B cell (primary cell): ENCODE results near the gene MYL11. TPM values are rescaled to one million over a fixed set of nuclear protein-coding genes. Genes with fewer than 3 reads are reported as not detected.

Experiments
- ATAC-seq: fragments of 200-7000 bp; cut with Tn5 transposase; one replicate; pipeline ENCODE4 v1.10.0; 2021; ENCODE audit warnings: low read depth, mild to moderate bottlenecking, moderate number of reproducible peaks, moderate library complexity
- CTCF ChIA-PET: fragments of 350-600 bp; sonication (Branson Sonifier 250); formaldehyde crosslinking; loops from one replicate; lab custom pipeline; 2021; ENCODE audit warnings: antibody characterized with exemption, inconsistent platforms; lab: Charles Lee
- POLR2A ChIA-PET: fragments of 350-600 bp; sonication (Branson Sonifier 250); formaldehyde crosslinking; loops from one replicate; lab custom pipeline; 2021; ENCODE audit warnings: antibody characterized with exemption; lab: Charles Lee
- DNase-seq: peaks from one replicate; pipeline ENCODE4 v3.0.0; 2013
- H2AFZ ChIP-seq: 2 replicates; pipeline ENCODE4 v1.6.1; 2012; ENCODE audit warnings: mild to moderate bottlenecking, low read depth, low read length; ENCODE audit not compliant: insufficient read depth, poor library complexity, severe bottlenecking
- H3K27ac ChIP-seq, 2 donors: 1 replicate in 1 of 2; 2 replicates in 1 of 2; pipeline ENCODE4 v1.5.1; 2012 to 2013; ENCODE audit warnings: low read length in 2 of 2, mild to moderate bottlenecking in 2 of 2, moderate library complexity in 1 of 2
- H3K27me3 ChIP-seq, 4 experiments: fragments of 200-600 bp in 1 of 4; sonication (generic) in 1 of 4; replicated peaks in 1 of 4; 1 replicate in 2 of 4; 2 replicates in 2 of 4; pipeline versions ENCODE4 v1.6.1 to v1.7.0; 2013 to 2016; ENCODE audit warnings: low read length in 3 of 4, mild to moderate bottlenecking in 2 of 4, mixed read lengths in 1 of 4, moderate library complexity in 1 of 4; ENCODE audit not compliant: insufficient read depth in 4 of 4, control insufficient read depth in 3 of 4; ENCODE audit errors: control extremely low read depth in 1 of 4
- H3K36me3 ChIP-seq, 2 experiments: replicated peaks in 1 of 2; 1 replicate in 1 of 2; 2 replicates in 1 of 2; pipeline versions ENCODE4 v1.6.1 to v1.7.1; 2013; ENCODE audit warnings: low read length in 1 of 2; ENCODE audit not compliant: insufficient read depth in 2 of 2, control insufficient read depth in 1 of 2; ENCODE audit errors: control extremely low read depth in 1 of 2, extremely low read depth in 1 of 2
- H3K4me1 ChIP-seq, 2 donors: fragments of 200-600 bp in 1 of 2; sonication (generic) in 1 of 2; 1 replicate in 1 of 2; 2 replicates in 1 of 2; pipeline versions ENCODE4 v1.5.1 to v1.6.1; 2013 to 2017; ENCODE audit warnings: low read length in 2 of 2; ENCODE audit not compliant: control insufficient read depth in 2 of 2, insufficient read depth in 2 of 2
- H3K4me2 ChIP-seq: replicated peaks from 2 replicates; pipeline ENCODE3; 2012; ENCODE audit warnings: mild to moderate bottlenecking, low read depth, low read length; ENCODE audit not compliant: poor library complexity, severe bottlenecking
- H3K4me3 ChIP-seq, 5 experiments: fragments of 200-600 bp in 1 of 5; sonication (generic) in 1 of 5; 1 replicate in 3 of 5; 2 replicates in 2 of 5; pipeline versions ENCODE4 v1.5.1 to v1.7.0; 2011 to 2016; ENCODE audit warnings: low read length in 4 of 5, mild to moderate bottlenecking in 4 of 5, low read depth in 2 of 5, control low read depth in 1 of 5, moderate library complexity in 1 of 5; ENCODE audit not compliant: insufficient read depth in 1 of 5; ENCODE audit errors: control extremely low read depth in 1 of 5, extremely low read depth in 1 of 5
- H3K79me2 ChIP-seq: fragments of 200-600 bp; sonication (generic); one replicate; pipeline ENCODE4 v1.6.0; 2016; ENCODE audit warnings: low read length; ENCODE audit not compliant: control insufficient read depth, insufficient read depth
- H3K9ac ChIP-seq: fragments of 200-600 bp; sonication (generic); 2 replicates; pipeline ENCODE4 v1.6.1; 2017; ENCODE audit warnings: mild to moderate bottlenecking, low read length, moderate library complexity
- H3K9me3 ChIP-seq, 3 donors: one replicate each; pipeline versions ENCODE4 v1.6.1 to v1.7.1; 2013; ENCODE audit warnings: low read length in 2 of 3; ENCODE audit not compliant: control insufficient read depth in 2 of 3, insufficient read depth in 1 of 3; ENCODE audit errors: control extremely low read depth in 1 of 3
- H4K20me1 ChIP-seq: 2 replicates; pipeline ENCODE4 v1.6.0; 2012; ENCODE audit warnings: mild to moderate bottlenecking, low read length; ENCODE audit not compliant: insufficient read depth, control insufficient read depth, poor library complexity, severe bottlenecking
- H3K27ac Mint-ChIP-seq: one replicate; pipeline ENCODE4 v1.8.0; 2021; ENCODE audit warnings: mixed read lengths
- H3K27me3 Mint-ChIP-seq: one replicate; pipeline ENCODE4 v1.8.0; 2021; ENCODE audit warnings: mixed read lengths
- H3K4me1 Mint-ChIP-seq: one replicate; pipeline ENCODE4 v1.8.0; 2021; ENCODE audit warnings: mixed read lengths
- H3K4me3 Mint-ChIP-seq: one replicate; pipeline ENCODE4 v1.8.0; 2021; ENCODE audit warnings: mixed read lengths
- H3K9me3 Mint-ChIP-seq: one replicate; pipeline ENCODE4 v1.8.0; 2022; ENCODE audit warnings: mixed read lengths; ENCODE audit not compliant: insufficient read depth
- EZH2 ChIP-seq: IDR thresholded peaks from 2 replicates; pipeline ENCODE4 v1.6.1; 2012; ENCODE audit warnings: borderline replicate concordance, low read depth, mild to moderate bottlenecking, moderate library complexity, low read length; ENCODE audit not compliant: insufficient read depth, poor library complexity, severe bottlenecking
- WGBS: methylation state at CpG from one replicate; pipeline ENCODE4 v1.1.5; 2013; ENCODE audit warnings: missing lambda C conversion rate; ENCODE audit not compliant: insufficient coverage; 5-methylcytosine and 5-hydroxymethylcytosine counted together
- intact Hi-C: fragments of 100-400 bp; cut with micrococcal nuclease; formaldehyde crosslinking; loops from one replicate; pipeline ENCODE4 v1.10.0; 2022
- polyA plus RNA-seq: library from polyadenylated mRNA; depleted of rRNA; stranded (reverse); fragments of >200 nt; gene quantifications from 2 replicates; pipeline ENCODE4 v1.2.3, GENCODE V29; 2012
- total RNA-seq, 2 donors: library from RNA; stranded (reverse); fragments of 120-200 nt in 1 of 2; gene quantifications; 1 replicate in 1 of 2; 2 replicates in 1 of 2; pipeline versions ENCODE4 v1.2.3 to v1.2.4, GENCODE V29; 2013 to 2022
- TF ChIP-seq, protein P1 (sequence below): fragments of 200-600 bp; IDR thresholded peaks from one replicate; pipeline ENCODE4 v1.8.0; 2022; ENCODE audit warnings: antibody characterized with exemption, mild to moderate bottlenecking

Gene MYL11
- total and polyA plus RNA-seq, 2 donors (not counting 1 experiment from before 2014, with no cell fraction given) = 3.6 TPM; not detected in 1

DNA sequence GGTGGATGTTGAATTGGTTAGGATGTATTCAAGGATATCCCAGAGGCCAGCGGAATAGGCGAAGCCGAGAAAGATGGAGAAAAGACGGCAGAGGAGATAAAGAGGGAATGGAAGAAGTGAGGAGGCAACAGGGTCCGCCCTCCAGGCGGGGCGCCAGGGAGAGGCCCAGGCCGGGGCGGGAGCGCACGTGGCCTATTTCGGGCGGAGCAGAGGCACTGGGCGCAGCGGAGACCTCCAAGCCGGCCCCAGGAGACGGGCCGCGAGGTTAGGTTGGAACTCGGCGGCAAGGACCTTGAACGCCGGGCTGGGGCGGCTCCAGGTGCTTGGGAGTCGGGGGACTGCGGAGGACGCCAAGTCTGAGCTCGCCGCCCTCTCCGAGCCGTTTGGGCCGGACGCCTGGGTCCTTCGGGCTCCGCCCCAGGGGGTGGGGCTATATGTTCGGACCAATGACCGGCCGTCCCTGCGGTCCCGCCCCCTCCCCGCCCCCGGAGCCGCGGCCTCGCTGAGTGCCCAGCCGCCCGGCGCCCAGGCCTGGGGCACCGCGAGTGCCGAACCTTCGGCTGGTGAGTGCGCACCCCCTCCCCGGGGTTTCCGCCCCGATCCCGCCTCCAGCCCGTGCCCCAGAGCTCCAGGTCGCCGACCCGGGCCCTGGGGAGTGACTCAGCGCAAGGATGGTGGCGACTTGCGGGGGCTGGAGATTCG is 32.7 kb downstream of the MYL11 start, which contains the start of gene ZNF771:
TSS of gene ZNF771 (plus strand) at position 505 of the 702 bp plus-strand sequence. CDS start 448 bp downstream, outside the sequence.
- ChIA-PET POLR2A (interaction anchor here (0.5 to 2.0 kb wide), 15 partner anchors 9 to 315 kb away, joined by 3 to 11 read pairs (median 4); partner anchors contain the start of genes CORO1A, DCTPP1, SEPTIN1 and TBX6), CTCF (interaction anchor here (1.0 to 5.4 kb wide), 14 partner anchors 7 to 221 kb away, joined by 3 to 65 read pairs (median 5); partner anchors contain the start of genes DCTPP1, SEPTIN1, TBC1D10B and ZNF48)
- peak within 1 kb of the TSS; percentile 42 to 57 for H3K27ac ChIP-seq
- H3K36me3 ChIP-seq = peaks cover 0 to 7% of the 10 kb centered on the region in 2 experiments
- peaks cover 15 to 23% of the 10 kb centered on the region in 2 donors for H3K4me1 ChIP-seq
- no peaks in the 10 kb centered on the region for H3K27me3 ChIP-seq
- Mint-ChIP-seq H3K9me3 (no peaks in the 10 kb centered on the region), H3K27ac (peak within 1 kb of the TSS; percentile 96), H3K27me3 (peaks cover 3% of the 10 kb centered on the region), H3K4me1 (peaks cover 21% of the 10 kb centered on the region), H3K4me3 (peak within 1 kb of the TSS; percentile 98)
- under 1% methylated on average over 65 of the region's 65 CpGs for WGBS
- peak within 1 kb of the TSS; percentile 79 for H2AFZ ChIP-seq
- TF ChIP-seq, protein P1, sequence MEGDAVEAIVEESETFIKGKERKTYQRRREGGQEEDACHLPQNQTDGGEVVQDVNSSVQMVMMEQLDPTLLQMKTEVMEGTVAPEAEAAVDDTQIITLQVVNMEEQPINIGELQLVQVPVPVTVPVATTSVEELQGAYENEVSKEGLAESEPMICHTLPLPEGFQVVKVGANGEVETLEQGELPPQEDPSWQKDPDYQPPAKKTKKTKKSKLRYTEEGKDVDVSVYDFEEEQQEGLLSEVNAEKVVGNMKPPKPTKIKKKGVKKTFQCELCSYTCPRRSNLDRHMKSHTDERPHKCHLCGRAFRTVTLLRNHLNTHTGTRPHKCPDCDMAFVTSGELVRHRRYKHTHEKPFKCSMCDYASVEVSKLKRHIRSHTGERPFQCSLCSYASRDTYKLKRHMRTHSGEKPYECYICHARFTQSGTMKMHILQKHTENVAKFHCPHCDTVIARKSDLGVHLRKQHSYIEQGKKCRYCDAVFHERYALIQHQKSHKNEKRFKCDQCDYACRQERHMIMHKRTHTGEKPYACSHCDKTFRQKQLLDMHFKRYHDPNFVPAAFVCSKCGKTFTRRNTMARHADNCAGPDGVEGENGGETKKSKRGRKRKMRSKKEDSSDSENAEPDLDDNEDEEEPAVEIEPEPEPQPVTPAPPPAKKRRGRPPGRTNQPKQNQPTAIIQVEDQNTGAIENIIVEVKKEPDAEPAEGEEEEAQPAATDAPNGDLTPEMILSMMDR = no peak
- no peak for TF ChIP-seq EZH2
- ATAC-seq (peak; percentile 91), DNase-seq (peak; percentile 94)
- peak within 1 kb of the TSS; percentile 93 for H3K4me2 ChIP-seq
- peak within 1 kb of the TSS; percentile 69 for H3K9ac ChIP-seq
- no peaks in the 10 kb centered on the region for H4K20me1 ChIP-seq
- intact Hi-C loops = loop anchor here (1.0 kb wide), 3 partner anchors 29 to 72 kb away; no protein-coding TSS in a partner anchor
- H3K79me2 ChIP-seq = peaks cover 8% of the 10 kb centered on the region
- H3K4me3 ChIP-seq = peak within 1 kb of the TSS; percentile 42 to 76 (median 66)
- H3K9me3 ChIP-seq = no peaks in the 10 kb centered on the region
